Stomach (tissue), 4 donors: Measurements from ENCODE around the gene SLC1A5.

ENCODE experiments used
- EP300 ChIP-seq: sonication (generic); formaldehyde crosslinking; IDR thresholded peaks from one replicate; pipeline ENCODE4 v1.6.1; 2017; ENCODE audit warnings: antibody characterized with exemption
- TF ChIP-seq, protein P1 (sequence below), 7 experiments: fragments of 450-650 bp in 4 of 7; fragments of 200-600 bp in 3 of 7; sonication (generic) in 3 of 7; IDR thresholded peaks; one replicate each; pipeline ENCODE4 v1.5.1; 2016 to 2019; ENCODE audit warnings: antibody characterized with exemption in 7 of 7, control low read depth in 2 of 7, mild to moderate bottlenecking in 1 of 7

GRCh38 chr19:46732172-46732938 lies 56.0 kb downstream of the SLC1A5 start:
- TF ChIP-seq, protein P1, sequence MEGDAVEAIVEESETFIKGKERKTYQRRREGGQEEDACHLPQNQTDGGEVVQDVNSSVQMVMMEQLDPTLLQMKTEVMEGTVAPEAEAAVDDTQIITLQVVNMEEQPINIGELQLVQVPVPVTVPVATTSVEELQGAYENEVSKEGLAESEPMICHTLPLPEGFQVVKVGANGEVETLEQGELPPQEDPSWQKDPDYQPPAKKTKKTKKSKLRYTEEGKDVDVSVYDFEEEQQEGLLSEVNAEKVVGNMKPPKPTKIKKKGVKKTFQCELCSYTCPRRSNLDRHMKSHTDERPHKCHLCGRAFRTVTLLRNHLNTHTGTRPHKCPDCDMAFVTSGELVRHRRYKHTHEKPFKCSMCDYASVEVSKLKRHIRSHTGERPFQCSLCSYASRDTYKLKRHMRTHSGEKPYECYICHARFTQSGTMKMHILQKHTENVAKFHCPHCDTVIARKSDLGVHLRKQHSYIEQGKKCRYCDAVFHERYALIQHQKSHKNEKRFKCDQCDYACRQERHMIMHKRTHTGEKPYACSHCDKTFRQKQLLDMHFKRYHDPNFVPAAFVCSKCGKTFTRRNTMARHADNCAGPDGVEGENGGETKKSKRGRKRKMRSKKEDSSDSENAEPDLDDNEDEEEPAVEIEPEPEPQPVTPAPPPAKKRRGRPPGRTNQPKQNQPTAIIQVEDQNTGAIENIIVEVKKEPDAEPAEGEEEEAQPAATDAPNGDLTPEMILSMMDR (IDR thresholded peaks at IDR 0.05), result no peak
- TF ChIP-seq EP300, result no peak
